Activated CD4-positive, CD25-positive, alpha-beta regulatory T cell treated with anti-CD3 and anti-CD28 coated beads, Interleukin-2, amount 50 U/mL, for 24 hours (primary cell): Measurements from ENCODE around the gene RREB1.
A peak's percentile ranks its signal among the peaks of the same experiment; 100 is the strongest.

Experiments
- ATAC-seq, 2 donors: fragments of 150-1000 bp; cut with Tn5 transposase; one replicate each; pipeline ENCODE4 v1.10.0; 2021; ENCODE audit warnings: mild to moderate bottlenecking in 1 of 2, moderate library complexity in 1 of 2

RREB1 gene

DNA sequence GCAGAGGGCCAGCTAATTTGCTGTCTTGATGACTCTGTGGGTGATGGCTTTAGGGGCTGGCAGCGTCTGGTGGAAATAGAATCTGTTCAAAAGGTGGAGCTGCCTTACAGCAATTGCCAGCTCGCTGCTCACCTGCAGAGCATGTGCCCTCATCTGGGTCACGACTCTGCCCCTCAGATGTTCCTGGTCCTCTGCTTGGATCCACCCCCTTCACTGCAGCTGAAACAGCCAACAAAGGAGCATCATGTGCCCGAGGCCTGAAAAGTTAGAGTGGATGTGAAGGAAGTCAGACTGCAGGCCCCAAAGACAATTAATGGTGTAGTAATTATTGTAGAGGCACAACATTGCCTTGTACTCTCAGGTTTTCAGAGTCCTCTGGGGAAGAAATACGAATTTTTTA is 19.9 kb downstream of the RREB1 start:
- ATAC-seq, result no peak

DNA sequence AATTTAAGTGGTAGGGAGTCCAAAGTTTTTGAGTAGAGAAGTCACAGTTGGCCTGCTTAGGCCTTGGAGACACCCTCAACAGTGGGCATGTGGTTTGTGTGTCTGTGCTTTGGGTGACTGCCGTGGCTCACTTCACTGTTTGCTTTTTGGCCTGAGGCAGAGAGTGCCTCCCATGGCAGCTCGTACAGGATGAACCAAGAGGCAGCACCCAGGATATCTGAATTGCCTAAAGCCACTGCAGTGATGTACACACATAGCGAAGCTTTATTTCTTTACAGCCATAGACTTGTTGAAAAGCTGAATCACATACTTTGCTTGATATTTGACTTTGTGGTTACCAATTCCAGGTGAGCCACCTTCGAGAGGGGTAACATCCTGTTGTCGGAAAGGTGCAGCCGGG is 21.6 kb downstream of the RREB1 start:
- ATAC-seq, result no peak

DNA sequence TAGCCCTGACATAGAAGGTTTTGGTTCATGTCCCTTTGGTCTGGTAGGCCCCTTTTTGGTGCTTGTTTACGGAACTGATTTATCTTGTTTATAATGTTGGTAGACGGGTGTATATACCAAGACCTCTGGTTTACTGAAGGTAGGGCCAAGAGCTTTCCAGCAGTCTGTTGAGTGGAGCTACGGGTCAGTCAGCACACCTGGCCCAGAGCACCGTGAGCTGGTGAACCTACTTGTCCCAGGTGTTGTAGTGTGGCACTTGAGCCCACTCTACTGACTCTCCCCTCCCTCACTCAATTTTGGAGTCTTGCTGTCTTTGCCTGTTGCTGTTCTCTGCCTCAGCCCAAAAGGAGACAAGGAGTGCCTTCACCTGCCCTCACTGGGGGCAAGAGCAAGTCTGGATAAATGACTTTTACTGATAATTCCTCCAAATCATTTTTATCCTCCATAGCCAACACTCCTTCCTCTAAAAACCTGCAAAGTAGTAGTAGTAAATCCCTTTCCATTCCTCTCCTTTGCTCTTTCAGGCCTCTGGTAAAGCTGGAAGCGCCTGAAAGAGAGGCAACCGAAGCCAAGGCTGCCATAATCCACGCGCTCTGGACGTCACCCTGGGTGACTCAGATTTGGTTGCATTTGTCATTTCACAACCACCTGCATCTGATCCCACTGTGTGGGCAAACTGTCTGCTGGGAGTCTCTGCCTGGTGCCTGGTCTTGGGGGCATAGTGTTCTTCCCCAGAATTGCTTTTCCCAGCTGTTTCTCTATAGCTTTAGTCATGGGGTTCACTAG is 22.2 kb downstream of the RREB1 start:
- ATAC-seq, result peak; percentile 79 to 83

DNA sequence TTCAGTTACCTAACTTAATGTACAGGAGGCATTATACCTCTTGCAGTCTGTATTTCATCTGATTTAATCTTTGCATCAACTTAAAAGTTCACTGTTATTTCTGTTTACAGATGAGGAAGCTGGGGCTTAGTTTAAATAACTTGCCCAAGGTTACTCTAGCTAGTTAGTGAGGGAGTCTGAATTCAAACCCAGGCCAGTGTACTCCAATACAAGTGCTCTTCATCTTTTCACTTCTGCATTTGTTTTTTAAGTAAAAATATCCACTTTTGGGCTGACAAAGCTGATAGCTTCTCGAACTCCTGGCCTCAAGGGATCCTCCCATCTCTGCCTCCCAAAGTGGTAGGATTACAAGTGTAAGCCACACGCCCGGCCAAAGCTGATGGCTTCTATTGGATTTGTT is 23.6 kb downstream of the RREB1 start:
- no peak for ATAC-seq

DNA sequence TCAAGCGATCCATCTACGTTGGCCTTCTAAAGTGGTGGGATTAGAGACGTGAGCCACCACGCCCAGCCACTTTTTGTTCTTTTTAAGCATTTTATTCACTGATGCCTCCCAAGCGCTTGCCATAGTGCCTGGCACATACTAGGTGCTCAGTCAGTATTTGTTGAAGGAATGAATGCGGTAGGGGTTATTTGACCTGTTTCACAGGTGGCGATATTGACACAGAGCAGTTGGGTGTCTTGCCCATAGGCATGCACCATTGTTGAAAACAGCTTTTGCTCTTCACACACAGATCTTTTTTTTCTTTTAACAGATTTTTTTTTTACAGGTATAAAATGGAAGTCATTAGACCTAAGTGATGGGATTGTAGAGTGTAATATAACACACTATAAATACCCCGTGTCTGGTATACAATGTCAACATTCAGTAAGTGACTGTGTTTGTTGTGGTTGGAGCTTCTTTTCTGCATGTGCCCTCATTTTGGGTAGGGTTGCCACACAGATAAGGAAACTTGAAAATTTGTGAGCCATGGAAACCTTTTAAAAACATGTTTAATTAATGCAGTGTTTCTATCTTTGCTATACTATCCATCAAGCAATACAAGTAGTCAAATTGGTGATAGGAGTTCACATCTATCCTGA is 24.8 kb downstream of the RREB1 start:
- ATAC-seq, result no peak

DNA sequence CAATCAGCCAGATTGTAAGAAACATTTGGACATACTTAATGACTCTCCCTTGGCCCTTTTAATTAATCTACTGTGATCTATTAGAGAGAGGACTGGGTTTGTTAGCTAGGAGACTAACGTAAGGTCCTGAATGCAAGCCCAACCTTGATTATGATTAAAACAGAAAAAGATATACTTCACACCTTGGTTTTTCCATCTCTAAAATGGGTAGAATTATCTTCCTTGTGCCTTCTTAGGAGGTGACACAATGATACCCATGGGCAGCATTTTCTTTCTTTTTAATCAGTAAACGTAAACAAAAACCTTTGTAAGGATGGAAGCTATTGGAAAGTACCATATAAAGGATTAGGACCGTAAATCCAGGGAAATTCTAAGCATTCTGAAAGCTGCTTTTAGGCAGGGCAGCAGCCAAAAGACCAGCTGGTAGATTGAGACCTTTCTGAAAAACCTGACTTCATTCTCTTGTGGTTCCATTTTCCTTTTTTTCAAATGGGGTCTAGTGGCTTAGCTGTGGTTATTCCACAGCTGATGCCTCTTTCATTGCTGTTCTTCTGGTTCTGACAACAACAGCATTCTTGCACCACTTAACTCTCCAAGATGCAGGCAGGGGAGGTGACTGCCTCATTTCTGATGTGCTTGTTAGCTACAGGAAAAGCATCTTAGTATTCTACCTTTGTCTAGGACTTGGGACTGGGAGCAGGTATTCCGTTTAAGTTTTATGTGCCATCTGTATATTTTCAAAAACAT is 27.4 kb downstream of the RREB1 start:
- no peak for ATAC-seq

DNA sequence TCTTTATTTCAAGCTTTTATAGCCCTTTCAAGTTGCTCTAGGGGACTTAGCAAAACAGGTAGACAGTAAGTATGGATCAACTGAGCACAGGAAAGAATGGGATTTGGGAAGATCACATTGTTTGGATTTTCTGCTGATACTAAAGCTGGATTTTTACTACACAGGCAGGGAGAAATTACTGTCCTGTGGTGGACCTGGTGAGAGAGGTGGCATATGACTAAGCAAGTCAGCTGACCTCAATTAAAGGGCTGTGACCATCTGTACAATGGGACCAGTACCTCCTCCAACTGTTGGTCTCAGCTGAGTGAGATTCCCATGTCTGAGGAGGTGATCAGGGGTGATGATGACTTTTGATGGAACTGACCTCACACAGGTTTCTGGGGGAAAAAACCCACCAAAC is 28.0 kb downstream of the RREB1 start:
- no peak for ATAC-seq

DNA sequence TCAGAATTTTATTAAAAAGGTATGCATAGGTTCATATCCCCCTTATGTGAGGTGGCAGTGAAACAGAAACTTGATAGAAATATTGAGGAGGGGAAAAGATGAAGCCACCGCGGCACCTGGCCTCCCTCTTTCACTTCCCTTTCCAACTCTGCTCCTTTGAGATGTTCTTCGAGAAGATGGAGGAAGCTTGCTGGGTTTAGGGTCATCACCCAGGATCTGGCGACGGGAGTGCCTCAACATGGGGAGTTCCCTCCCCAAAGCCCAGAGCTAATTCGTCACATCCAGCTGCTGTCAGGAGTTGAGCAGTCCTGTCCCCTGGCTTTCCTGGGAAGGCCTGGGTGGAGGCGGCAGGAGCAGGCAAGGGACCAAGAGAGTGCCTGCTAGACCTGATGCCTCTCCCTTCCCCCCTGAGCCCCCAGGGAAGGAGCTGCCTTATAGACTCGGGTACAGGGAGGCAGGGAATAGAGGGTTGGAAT is 29.1 kb downstream of the RREB1 start:
- peak; percentile 3 to 14 for ATAC-seq

DNA sequence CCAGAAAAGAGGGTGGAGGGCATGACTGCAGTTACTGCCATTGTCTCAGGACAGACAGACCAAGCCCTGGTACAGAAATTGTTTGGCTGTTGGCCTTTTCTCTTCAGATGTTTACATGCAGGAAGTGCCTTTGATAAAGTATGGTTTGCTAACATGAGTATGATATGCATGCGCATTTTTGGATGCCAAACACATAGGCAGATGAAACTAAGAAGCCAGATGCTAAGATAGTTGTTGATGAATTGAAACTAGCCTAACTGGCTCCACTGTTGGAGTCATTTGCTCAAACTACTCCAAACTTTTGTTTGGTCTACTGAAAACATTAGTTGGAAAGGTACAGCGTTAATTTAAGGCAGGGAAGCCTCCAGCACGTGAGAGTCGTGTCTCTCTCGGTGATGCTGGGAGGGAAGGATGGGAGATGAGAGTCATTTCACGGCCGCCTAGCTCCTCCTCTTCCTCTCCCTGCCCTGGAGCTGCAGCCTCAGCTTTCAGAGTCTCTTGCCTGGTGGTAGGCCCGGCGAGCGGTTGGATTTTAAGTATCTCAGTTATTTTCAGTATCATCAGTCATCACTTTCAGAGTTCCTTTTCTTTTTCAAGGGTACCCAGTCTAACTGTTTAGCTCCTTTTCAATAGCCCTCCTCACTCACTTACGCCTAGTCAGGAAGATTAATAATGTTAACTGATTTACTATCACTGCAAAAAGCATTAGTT is 29.7 kb downstream of the RREB1 start:
- ATAC-seq, result peak; percentile 67 to 70

DNA sequence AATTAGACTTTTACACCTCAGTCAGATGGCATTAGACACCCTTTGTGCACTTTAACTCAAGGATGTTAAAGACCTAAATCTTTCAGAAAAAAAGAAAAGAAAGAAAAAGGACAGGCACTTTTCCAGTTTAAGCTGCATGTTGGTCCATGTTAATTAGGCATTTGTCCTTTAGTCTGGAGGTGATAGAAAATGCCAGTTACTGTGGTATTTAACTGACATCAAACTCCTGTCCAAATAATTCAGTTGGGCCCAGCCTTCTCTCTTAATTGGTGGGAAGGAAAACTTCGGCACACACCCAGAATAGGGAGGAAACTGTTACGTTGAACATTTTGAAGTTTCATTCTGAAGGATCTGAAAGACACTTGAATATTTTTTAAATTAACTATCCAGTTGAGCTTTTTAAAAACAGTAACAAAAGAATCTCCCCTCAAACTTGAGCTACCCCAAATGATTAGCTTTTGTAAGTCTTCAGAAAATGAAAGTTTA is 30.3 kb downstream of the RREB1 start:
- ATAC-seq, result no peak

DNA sequence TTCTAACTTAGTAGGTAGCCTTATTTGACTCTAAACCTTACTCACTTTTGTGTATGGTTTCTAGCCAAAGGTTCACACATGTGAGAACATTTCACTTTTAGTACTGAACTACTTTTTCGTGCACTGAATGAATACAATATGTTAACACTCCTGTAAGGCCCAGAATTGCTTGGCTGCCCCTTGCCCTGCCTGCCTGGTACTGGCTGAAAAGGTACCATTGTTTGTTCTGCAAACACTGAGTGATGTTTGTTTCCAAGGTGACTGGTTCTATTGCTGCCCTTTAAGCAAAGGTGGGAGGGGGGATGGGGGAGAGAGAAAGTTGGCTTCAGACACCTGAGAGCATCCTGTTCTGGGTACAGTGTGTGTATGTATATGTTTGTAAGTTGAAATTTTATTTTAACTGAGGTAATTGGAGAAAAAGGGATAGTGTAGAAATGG is 31.2 kb downstream of the RREB1 start:
- no peak for ATAC-seq

DNA sequence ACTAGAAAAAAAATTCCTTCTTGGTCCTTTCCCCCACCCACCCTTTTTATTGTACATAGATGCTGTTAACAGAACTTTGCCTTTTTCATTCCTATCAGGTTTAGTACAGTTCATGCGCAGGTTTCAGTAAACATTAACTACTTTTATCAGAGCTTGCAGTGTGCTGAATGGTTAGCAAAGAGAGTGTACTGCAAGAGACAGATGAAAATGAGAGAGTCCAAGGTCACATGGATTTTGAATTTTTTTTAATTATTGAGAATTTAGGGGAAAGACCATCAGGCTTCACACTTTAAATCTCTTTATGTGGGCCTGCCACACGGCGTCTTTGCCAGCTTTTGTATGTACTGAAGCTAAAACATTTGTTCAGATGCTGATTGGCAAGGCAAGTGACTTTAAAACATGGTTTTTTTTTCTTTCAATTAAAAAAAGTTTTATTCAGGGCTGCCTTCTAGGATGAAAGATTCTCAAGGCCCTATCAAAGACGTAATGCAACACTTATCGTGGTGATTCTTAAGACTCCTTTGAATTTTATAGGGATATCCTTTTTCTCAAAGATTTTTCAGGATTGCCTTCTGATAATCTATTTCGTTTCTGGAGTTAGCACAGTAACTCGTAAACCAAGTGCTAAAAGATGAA is 32.2 kb downstream of the RREB1 start:
- no peak for ATAC-seq

DNA sequence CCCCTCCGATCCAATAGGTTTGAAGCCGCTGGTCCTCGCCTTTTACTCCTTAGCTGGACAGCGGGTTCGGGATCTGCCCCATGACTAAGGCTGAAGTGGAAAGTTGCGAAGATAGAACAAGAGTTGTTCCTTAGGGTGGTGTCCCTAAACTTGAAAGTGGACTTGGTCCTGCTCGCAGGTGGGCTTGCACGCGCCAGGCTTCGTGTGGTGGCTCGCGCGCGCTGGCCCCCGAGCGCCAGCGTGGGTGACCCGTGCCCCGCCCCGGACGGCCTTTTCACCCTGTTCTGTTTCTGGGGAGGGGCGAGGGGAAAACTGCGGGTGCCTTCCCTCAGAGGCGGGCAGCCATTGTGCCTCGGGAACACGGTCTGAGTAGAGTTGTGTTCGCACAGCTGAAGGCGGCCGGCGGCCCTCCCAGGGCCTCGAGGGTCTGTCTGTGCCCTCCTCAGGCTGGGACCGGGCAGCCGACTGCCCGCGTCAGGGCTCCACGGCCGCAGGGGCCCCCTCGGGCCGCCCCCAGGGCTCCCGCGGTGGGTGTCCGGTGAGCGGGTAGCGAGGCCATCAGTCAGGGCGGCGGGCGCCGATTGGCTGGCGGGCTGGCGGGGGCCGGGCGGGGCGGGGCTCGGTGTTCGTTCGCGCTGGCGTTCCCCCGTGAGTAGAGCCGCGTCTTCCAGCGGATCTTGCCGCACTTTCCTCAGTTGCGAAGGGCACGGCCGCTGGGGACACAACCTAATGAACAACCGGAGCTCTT is 33.0 kb downstream of the RREB1 start:
- peak; percentile 84 to 86 for ATAC-seq

DNA sequence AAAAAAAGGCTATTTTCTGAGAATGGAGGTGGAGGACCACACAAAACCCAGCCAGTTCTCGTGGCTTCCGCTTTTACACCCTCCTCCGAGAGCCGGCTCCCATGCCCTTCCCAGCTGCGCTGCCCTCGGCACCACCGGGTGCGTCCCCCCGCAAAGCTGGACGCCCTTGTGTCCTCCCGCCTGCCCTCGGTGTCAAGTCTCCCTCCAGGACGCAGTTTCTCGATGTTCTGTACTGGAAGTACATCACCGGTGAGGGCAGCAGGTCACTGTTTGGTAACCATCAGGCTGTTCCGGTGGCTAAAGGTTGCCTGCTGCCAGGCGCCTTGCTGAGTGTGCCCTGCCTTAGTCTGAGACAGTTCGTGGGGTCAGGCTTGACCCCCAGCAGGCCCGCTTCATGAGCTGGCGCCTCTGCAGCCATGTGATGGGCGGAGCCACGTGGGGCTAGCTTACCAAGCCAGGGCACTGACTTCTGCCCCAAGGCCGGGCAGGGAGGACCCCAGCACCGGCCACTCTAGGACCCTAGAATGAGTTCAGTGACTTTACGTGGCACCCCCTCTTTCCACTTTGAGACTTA is 34.6 kb downstream of the RREB1 start:
- ATAC-seq, result no peak

DNA sequence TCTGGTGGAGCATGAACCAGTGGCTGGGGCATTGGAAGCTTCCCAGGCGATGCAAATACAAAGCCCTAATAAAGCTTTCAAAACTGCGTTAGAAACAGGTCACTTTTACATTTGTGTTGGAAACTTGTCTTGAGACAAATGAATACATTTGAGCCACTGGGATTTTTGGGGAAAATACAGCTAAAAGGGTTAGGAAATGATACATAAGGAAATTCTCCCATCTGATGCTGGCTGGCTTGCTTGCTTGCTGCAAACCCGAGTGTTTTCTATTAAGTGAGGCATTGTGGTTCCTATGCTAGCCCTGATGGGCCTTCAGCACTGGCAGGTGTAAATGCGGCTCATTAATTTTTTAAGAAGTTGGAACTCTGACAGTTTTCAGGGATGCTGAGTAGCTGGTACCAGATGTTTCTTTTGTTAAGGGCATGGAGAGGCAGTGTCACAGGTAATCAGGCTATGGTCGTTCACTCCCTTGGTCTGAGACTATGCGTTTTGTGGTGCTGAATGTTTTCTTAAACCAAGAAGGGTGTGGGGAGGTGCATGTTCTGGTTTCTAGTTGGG is 35.2 kb downstream of the RREB1 start:
- ATAC-seq, result no peak

DNA sequence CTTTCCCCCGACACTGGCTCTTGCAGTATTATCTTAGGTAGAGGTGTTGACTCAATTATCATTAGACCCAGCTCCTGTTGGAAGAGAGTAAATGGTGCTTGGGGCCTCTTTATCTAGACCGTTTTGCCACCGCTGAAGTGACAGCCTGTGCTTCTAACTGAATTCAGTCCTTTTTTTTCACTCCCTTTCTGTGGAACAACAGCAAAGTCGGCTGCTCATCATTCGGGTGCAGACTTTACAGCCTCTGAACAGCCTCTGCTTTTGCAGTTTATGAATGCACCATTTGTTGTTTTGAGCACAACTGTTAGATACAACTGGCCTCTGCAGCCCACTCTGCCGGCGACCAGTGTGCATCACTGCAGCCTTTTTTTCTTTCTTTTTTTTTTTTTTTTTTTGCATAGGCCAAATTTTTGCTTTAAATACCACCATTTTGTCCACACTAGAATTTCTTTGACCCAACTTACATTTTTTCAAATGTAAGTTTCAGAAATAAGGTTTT is 35.8 kb downstream of the RREB1 start:
- ATAC-seq, result no peak

DNA sequence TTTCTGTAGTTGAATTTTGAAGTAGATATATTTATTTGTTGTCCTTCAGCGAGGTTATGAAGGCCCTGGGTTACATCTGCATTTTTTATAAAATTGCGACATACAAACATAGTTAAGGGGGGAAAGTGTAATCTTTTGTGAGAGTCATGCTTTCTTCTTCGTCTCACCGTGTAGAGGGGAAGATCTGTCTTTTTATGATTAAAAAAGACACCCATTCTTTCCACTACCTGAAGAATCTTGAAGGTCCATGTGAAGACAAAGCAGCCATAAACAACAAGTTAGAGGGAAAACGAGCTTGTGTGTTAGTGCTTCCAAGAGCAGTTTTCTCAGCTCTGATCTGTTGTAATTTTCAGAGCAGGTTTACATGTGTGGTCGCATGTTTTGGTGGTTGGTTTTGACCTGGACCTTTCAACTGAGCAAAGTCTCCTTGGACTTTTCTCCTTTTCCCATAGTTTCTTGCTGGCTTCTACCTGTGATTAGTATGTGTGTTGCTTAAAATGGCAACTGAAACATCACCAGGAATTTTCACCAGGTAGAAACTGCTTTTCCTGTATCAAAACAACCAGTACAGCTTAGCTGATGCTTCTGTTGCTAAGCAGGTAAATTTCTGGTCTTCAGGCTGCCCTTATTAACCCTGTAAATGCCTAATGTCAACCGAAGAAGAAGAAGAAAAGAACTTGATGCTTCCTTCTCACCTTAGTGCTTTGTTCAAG is 37.3 kb downstream of the RREB1 start:
- no peak for ATAC-seq

DNA sequence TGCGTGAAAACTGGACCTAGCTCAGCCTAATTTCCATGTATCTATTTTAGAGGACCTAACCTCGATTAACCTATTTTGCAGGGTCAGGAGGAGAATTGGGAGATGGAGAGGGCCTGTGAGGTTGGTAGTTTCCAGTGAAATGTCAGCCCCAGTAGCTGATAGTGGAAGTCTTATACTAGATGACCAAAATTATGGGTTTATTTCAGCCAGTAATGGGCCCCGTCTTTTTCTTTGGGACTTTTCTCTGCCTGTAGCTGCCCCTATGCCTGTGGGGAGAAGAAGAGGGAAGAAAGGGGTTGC is 37.8 kb downstream of the RREB1 start:
- ATAC-seq, result no peak

DNA sequence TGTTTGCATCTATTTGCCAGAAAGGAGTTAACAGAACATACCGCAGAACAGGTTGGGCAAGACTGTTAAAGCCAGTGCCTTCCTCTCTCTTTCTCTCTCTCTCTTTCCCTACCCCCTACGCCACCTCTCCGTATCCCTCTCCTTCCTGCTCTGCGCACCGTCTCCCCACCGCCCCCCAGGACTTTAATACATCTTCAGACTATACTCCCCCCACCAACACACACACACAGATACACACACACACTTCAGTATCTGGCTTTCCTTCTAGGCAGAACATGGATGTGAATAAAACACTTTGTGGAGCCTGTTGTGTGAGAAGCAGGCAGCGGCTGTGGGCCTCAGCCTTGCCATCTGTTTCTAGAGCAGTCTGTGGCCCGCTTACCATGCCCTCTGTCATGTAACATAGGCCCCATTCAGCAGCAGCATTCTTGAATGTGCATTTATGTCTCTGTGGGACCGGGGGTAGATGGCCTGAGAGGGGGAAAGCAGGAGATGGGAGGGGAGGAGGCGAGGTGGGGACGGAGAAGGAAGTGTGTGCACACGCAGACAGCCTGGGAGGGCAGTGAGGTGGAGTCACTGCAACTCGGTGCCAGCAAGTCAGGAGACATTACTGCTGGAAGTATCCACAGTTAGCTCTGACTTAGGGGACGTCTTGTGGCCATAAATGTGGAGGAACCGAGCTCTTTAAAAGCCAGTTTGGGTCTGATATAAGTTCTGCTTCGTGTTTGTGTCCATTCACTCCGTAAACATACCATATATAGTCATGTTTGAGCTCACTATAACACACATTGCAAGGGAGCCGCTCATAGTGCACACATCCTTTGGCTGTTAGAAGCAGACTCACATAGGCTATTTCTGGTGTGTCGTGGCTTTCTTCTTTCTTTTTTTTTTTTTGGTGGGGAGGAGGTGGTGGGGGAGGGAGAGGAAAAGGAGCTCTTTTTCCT is 38.4 kb downstream of the RREB1 start:
- ATAC-seq, result no peak
